SU-DHL-6 (cell line): ENCODE data around the gene CEP78.

ENCODE experiments used
- H2AFZ ChIP-seq: fragments of 200-600 bp; sonication (generic); 2 replicates; pipeline ENCODE4 v1.6.1; 2014; ENCODE audit warnings: low read depth, mild to moderate bottlenecking, moderate library complexity, mixed read lengths, antibody characterized with exemption, low read length; ENCODE audit not compliant: severe bottlenecking
- H3F3A ChIP-seq: fragments of 200-600 bp; shearing (Covaris generic); 2 replicates; pipeline ENCODE4 v1.6.0; 2016; ENCODE audit warnings: antibody characterized with exemption, mild to moderate bottlenecking; ENCODE audit not compliant: insufficient read depth
- H3K27ac ChIP-seq: fragments of 200-600 bp; sonication (generic); 2 replicates; pipeline ENCODE4 v1.5.1; 2016; ENCODE audit warnings: low read depth, mild to moderate bottlenecking, low read length, moderate library complexity, mixed read lengths
- H3K27me3 ChIP-seq: fragments of 200-600 bp; sonication (generic), shearing (Covaris generic); 2 replicates; pipeline ENCODE4 v1.6.0; 2014; ENCODE audit warnings: mild to moderate bottlenecking, low read length
- H3K36me3 ChIP-seq: fragments of 200-600 bp; sonication (generic); 2 replicates; pipeline ENCODE4 v1.6.1; 2014; ENCODE audit warnings: mild to moderate bottlenecking, low read length, mixed read lengths
- H3K4me2 ChIP-seq: fragments of 300-600, 200-600 bp; shearing (Covaris generic), sonication (generic); 2 replicates; pipeline ENCODE4 v1.6.0; 2014; ENCODE audit warnings: low read length, low read depth, mild to moderate bottlenecking; ENCODE audit not compliant: poor library complexity, severe bottlenecking
- H3K4me3 ChIP-seq: fragments of 200-600 bp; sonication (generic); 2 replicates; pipeline ENCODE4 v1.5.1; 2014; ENCODE audit warnings: antibody characterized with exemption, low read length, mild to moderate bottlenecking, mixed read lengths; ENCODE audit not compliant: insufficient read depth, poor library complexity, severe bottlenecking
- H3K79me2 ChIP-seq: fragments of 200-600 bp; sonication (generic); 2 replicates; pipeline ENCODE4 v1.6.1; 2014; ENCODE audit warnings: mild to moderate bottlenecking, low read length, moderate library complexity; ENCODE audit not compliant: insufficient read depth
- H3K9ac ChIP-seq: fragments of 200-600 bp; sonication (generic); 2 replicates; pipeline ENCODE4 v1.7.0; 2014; ENCODE audit warnings: mild to moderate bottlenecking, low read length
- H3K9me2 ChIP-seq: fragments of 200-600 bp; sonication (generic); replicated peaks from 2 replicates; pipeline ENCODE4 v1.6.1; 2014; ENCODE audit warnings: low read length; ENCODE audit not compliant: insufficient read depth
- H3K9me3 ChIP-seq: fragments of 200-600 bp; sonication (generic); 2 replicates; pipeline ENCODE4 v1.6.1; 2014; ENCODE audit warnings: low read length, mixed read lengths; ENCODE audit not compliant: insufficient read depth
- H4K20me1 ChIP-seq: fragments of 200-600 bp; sonication (generic); 2 replicates; pipeline ENCODE4 v1.6.1; 2014; ENCODE audit warnings: low read depth, mild to moderate bottlenecking, antibody characterized with exemption, low read length, moderate library complexity, mixed read lengths
- EZH2phosphoT487 ChIP-seq: fragments of 200-600 bp; sonication (generic), shearing (Covaris generic); conservative IDR thresholded peaks from 2 replicates; pipeline ENCODE4 v1.6.1; 2018; ENCODE audit warnings: mild to moderate bottlenecking, antibody characterized with exemption, low read length, moderate library complexity, mixed read lengths
- TF ChIP-seq, protein P1 (sequence below): fragments of 200-600 bp; sonication (generic); IDR thresholded peaks from one replicate; pipeline ENCODE4 v1.5.1; 2017; ENCODE audit warnings: antibody characterized with exemption, mild to moderate bottlenecking, low read length, moderate library complexity; ENCODE audit not compliant: insufficient read depth, poor library complexity, severe bottlenecking

Gene CEP78

DNA sequence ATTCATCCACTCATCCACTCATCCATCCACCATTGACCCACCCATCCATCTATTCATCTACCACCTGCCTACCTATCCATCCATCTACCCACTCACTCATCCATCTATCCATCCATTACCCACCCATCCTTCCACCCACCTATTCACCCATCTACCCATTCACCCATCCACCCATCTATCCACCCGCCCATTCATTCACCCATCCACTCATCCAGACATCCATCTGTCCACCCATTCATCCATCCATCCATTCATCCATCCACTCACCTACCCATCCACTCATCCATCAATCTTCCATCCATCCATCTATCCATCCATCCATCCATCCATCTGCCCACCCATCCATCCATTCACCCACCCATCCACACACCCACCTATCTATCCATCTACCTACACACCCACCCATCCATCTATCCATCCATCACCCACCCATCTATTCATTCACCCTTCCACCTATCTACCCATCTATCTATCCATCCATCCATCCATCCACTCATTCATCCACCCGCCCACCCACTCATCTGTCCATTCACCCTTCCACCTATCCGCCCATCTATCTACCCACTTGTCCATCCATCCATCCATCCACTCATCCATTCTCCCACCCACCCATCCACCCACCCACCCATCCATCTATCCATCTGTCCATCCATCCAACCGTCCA is 84.3 kb downstream of the CEP78 start:
- H3F3A ChIP-seq = no peaks in the 10 kb centered on the region
- H3K79me2 ChIP-seq = no peaks in the 10 kb centered on the region
- H3K9me3 ChIP-seq = no peaks in the 10 kb centered on the region
- H2AFZ ChIP-seq = no peak overlapping the region
- H3K4me2 ChIP-seq = no peak overlapping the region
- no peaks in the 10 kb centered on the region for H3K9me2 ChIP-seq
- TF ChIP-seq, protein P1, sequence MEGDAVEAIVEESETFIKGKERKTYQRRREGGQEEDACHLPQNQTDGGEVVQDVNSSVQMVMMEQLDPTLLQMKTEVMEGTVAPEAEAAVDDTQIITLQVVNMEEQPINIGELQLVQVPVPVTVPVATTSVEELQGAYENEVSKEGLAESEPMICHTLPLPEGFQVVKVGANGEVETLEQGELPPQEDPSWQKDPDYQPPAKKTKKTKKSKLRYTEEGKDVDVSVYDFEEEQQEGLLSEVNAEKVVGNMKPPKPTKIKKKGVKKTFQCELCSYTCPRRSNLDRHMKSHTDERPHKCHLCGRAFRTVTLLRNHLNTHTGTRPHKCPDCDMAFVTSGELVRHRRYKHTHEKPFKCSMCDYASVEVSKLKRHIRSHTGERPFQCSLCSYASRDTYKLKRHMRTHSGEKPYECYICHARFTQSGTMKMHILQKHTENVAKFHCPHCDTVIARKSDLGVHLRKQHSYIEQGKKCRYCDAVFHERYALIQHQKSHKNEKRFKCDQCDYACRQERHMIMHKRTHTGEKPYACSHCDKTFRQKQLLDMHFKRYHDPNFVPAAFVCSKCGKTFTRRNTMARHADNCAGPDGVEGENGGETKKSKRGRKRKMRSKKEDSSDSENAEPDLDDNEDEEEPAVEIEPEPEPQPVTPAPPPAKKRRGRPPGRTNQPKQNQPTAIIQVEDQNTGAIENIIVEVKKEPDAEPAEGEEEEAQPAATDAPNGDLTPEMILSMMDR = no peak
- no peak for TF ChIP-seq EZH2phosphoT487
- H3K36me3 ChIP-seq = no peaks in the 10 kb centered on the region
- no peak overlapping the region for H3K4me3 ChIP-seq
- H3K27me3 ChIP-seq = no peaks in the 10 kb centered on the region
- no peak overlapping the region for H3K27ac ChIP-seq
- H4K20me1 ChIP-seq = no peaks in the 10 kb centered on the region
- H3K9ac ChIP-seq = no peak overlapping the region

DNA sequence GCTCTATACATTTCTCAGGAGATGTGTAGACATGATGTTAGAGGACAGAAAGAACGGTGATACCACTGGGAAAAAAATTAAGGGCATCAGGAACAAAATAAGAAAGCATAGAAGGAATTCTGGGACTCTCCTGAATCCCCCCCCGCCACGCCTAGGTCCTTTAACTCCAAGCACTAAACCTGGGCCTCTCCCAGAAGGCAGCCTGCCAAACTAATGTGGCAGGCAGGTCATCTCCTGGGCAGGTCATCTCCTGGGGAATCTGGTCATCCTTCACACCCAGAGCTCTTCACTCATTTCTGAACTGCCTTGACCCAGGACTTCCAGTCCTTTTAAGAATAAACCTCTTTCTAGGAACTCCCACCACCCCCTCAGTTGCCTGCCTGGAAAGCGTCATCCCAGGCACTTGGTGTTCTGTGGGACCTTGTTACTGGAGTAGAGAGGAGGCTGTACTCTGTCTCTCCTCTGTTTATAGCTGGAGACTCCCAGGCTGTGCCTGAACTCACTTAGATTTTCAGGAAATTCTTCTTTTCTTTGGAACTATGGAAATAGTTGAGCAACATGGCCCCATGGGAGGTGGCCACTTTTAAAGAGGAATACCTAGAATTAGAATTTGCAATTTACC is 85.1 kb downstream of the CEP78 start:
- H3K36me3 ChIP-seq = 0 out of 2 replicates have a peak, but pooled peaks cover 4% of the 10 kb centered on the region
- TF ChIP-seq, protein P1 = no peak
- no peak for TF ChIP-seq EZH2phosphoT487
- H3K79me2 ChIP-seq = no peaks in the 10 kb centered on the region
- H3K27ac ChIP-seq = no peak overlapping the region
- H2AFZ ChIP-seq = no peak overlapping the region
- no peaks in the 10 kb centered on the region for H3K9me2 ChIP-seq
- H3K4me2 ChIP-seq = no peak overlapping the region
- no peaks in the 10 kb centered on the region for H3K27me3 ChIP-seq
- H4K20me1 ChIP-seq = no peaks in the 10 kb centered on the region
- H3K9ac ChIP-seq = no peak overlapping the region
- H3F3A ChIP-seq = no peaks in the 10 kb centered on the region
- H3K4me3 ChIP-seq = no peak overlapping the region
- H3K9me3 ChIP-seq = no peaks in the 10 kb centered on the region

DNA sequence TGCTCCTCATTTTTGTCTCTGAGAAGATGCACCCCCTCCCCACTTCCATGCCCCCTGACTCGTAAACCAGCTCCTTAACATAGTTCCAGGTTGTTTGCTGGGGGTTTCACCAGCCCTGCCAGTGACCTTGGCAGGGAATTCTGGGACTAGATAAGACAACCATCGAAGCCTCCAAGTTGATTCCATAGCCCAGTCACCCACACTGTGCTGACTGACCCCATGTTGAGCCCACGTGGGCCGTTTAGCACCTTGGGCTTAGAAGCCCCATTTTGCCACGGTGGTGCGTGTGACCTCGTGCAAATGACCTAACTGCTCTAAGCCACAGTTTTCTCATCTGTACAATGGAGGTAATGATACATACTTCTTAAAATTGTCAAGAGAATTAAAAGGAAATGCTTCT is 85.6 kb downstream of the CEP78 start:
- H3K9me3 ChIP-seq = no peaks in the 10 kb centered on the region
- H3K36me3 ChIP-seq = peaks cover 7% of the 10 kb centered on the region; the same call in 1 of the 2 replicates
- no peak overlapping the region for H2AFZ ChIP-seq
- no peak overlapping the region for H3K4me3 ChIP-seq
- no peak for TF ChIP-seq EZH2phosphoT487
- TF ChIP-seq, protein P1 = no peak
- H3K9me2 ChIP-seq = no peaks in the 10 kb centered on the region
- no peaks in the 10 kb centered on the region for H4K20me1 ChIP-seq
- no peaks in the 10 kb centered on the region for H3F3A ChIP-seq
- no peak overlapping the region for H3K27ac ChIP-seq
- no peaks in the 10 kb centered on the region for H3K27me3 ChIP-seq
- no peak overlapping the region for H3K9ac ChIP-seq
- no peak overlapping the region for H3K4me2 ChIP-seq
- H3K79me2 ChIP-seq = no peaks in the 10 kb centered on the region
